ENCODE data around the gene CATSPER3.

- TF ChIP-seq POLR2A (IDR thresholded peaks at IDR 0.05; ENCODE audit: low read length) (no peak), GATA1 (IDR thresholded peaks at IDR 0.05; ENCODE audit: low read depth, low read length) (no peak)
These were observed at the start of gene CATSPER3 for GRCh38 chr5:134967607-134968006.

Data from erythroblast (primary cell).